OCI-LY1 (cell line): Measurements from ENCODE around the gene SETD1A.

Source experiments
- H2AFZ ChIP-seq: fragments of 200-600 bp; sonication (generic), shearing (Covaris generic); 2 replicates; pipeline ENCODE4 v1.6.0; 2014; ENCODE audit warnings: antibody characterized with exemption, mild to moderate bottlenecking, low read length
- H3F3A ChIP-seq: fragments of 200-600 bp; sonication (generic), shearing (Covaris generic); 2 replicates; pipeline ENCODE4 v1.6.0; 2014; ENCODE audit warnings: mild to moderate bottlenecking, antibody characterized with exemption, low read length, moderate library complexity; ENCODE audit not compliant: insufficient read depth
- H3K27ac ChIP-seq: fragments of 200-600 bp; sonication (generic); 2 replicates; pipeline ENCODE4 v1.5.1; 2014; ENCODE audit warnings: low read length, mixed run types, mild to moderate bottlenecking, low read depth; ENCODE audit not compliant: poor library complexity, severe bottlenecking
- H3K27me3 ChIP-seq: fragments of 200-600 bp; sonication (generic); 2 replicates; pipeline ENCODE4 v1.6.0; 2014; ENCODE audit warnings: antibody characterized with exemption, mild to moderate bottlenecking, low read length, moderate library complexity; ENCODE audit not compliant: insufficient read depth
- H3K36me3 ChIP-seq: fragments of 200-600 bp; sonication (generic); 2 replicates; pipeline ENCODE4 v1.6.1; 2014; ENCODE audit warnings: mild to moderate bottlenecking, antibody characterized with exemption, low read length, moderate library complexity, mixed read lengths; ENCODE audit not compliant: insufficient read depth
- H3K4me1 ChIP-seq: fragments of 200-600 bp; sonication (generic); 2 replicates; pipeline ENCODE4 v1.5.1; 2014; ENCODE audit warnings: mild to moderate bottlenecking, low read length, moderate library complexity; ENCODE audit not compliant: insufficient read depth, severe bottlenecking
- H3K4me2 ChIP-seq: fragments of 200-600 bp; sonication (generic), shearing (Covaris generic); 2 replicates; pipeline ENCODE4 v1.6.1; 2014; ENCODE audit warnings: low read length
- H3K4me3 ChIP-seq: fragments of 200-600 bp; sonication (generic); 2 replicates; pipeline ENCODE4 v1.5.1; 2014; ENCODE audit warnings: low read length, low read depth, mild to moderate bottlenecking, mixed read lengths; ENCODE audit not compliant: poor library complexity, severe bottlenecking
- H3K79me2 ChIP-seq: fragments of 200-600 bp; shearing (Covaris generic); 2 replicates; pipeline ENCODE4 v1.6.1; 2016; ENCODE audit warnings: mixed run types, low read length, mixed read lengths; ENCODE audit not compliant: insufficient read depth
- H3K9ac ChIP-seq: fragments of 200-600 bp; sonication (generic), shearing (Covaris generic); 2 replicates; pipeline ENCODE4 v1.6.1; 2014; ENCODE audit warnings: mild to moderate bottlenecking, low read length, mixed read lengths
- H3K9me2 ChIP-seq: fragments of 200-600 bp; sonication (generic), shearing (Covaris generic); 2 replicates; pipeline ENCODE4 v1.6.1; 2014; ENCODE audit warnings: low read depth, mild to moderate bottlenecking, low read length, mixed read lengths
- H3K9me3 ChIP-seq: fragments of 200-600 bp; shearing (Covaris generic); 2 replicates; pipeline ENCODE4 v1.6.1; 2014; ENCODE audit warnings: low read length, mixed read lengths
- H4K20me1 ChIP-seq: fragments of 200-600 bp; sonication (generic), shearing (Covaris generic); 2 replicates; pipeline ENCODE4 v1.6.0; 2016; ENCODE audit warnings: mild to moderate bottlenecking, low read length; ENCODE audit not compliant: insufficient read depth
- EZH2 ChIP-seq: fragments of 200-600 bp; sonication (generic), shearing (Covaris generic); IDR thresholded peaks from 2 replicates; pipeline ENCODE4 v1.8.0; 2017; ENCODE audit warnings: borderline replicate concordance, mixed run types, mild to moderate bottlenecking, antibody characterized with exemption, low read length, moderate library complexity, mixed read lengths
- TF ChIP-seq, protein P1 (sequence below): fragments of 200-600 bp; sonication (generic), shearing (Covaris generic); IDR thresholded peaks from 2 replicates; pipeline ENCODE4 v1.5.1; 2017; ENCODE audit warnings: mild to moderate bottlenecking, antibody characterized with exemption, low read length, moderate library complexity, mixed read lengths

SETD1A gene

DNA sequence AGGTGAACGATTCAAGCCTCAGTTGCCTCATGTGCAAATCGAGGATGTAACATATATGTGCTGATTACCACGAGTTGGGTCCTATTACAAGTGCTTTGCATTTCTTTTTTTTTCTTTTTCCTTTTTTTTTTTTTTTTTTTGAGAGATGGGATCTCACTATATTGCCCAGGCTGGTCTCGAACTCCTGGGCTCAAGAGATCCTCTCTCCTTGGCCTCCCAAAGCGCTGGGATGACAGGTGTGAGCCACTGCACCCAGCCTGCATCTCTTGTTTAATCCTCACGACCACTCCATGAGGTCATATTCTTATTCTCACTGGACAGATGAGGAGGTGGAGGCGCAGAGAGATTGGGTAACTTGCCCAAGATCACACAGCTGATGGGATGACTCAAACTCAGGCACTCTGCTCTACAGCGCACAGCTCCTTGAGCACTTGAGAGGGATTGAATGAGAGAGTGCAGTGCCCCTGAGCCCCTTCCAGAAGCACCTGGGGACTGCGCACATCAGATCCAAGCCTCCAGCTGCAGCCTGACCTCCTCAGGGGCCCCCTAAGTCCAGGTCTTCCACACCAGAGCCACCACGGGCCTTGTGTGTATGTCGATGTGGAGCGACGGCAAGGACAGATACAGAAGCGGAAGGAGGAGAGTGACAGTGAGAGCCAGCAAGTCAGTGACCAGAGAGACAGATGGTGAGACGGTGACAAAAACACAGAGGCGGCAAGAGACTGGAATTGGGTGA is 48.0 kb downstream of the SETD1A start:
- H3K9me2 ChIP-seq: no peaks in the 10 kb centered on the region
- H3K27me3 ChIP-seq: 0 out of 2 replicates have a peak, but pooled peaks cover 14% of the 10 kb centered on the region
- no peaks in the 10 kb centered on the region for H3K4me1 ChIP-seq
- no peaks in the 10 kb centered on the region for H3F3A ChIP-seq
- H3K27ac ChIP-seq: no peak overlapping the region
- TF ChIP-seq EZH2: no peak
- TF ChIP-seq, protein P1, sequence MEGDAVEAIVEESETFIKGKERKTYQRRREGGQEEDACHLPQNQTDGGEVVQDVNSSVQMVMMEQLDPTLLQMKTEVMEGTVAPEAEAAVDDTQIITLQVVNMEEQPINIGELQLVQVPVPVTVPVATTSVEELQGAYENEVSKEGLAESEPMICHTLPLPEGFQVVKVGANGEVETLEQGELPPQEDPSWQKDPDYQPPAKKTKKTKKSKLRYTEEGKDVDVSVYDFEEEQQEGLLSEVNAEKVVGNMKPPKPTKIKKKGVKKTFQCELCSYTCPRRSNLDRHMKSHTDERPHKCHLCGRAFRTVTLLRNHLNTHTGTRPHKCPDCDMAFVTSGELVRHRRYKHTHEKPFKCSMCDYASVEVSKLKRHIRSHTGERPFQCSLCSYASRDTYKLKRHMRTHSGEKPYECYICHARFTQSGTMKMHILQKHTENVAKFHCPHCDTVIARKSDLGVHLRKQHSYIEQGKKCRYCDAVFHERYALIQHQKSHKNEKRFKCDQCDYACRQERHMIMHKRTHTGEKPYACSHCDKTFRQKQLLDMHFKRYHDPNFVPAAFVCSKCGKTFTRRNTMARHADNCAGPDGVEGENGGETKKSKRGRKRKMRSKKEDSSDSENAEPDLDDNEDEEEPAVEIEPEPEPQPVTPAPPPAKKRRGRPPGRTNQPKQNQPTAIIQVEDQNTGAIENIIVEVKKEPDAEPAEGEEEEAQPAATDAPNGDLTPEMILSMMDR: no peak
- H2AFZ ChIP-seq: no peak overlapping the region
- H3K79me2 ChIP-seq: no peaks in the 10 kb centered on the region
- no peak overlapping the region for H3K4me3 ChIP-seq
- no peak overlapping the region for H3K4me2 ChIP-seq
- H4K20me1 ChIP-seq: no peaks in the 10 kb centered on the region
- no peaks in the 10 kb centered on the region for H3K36me3 ChIP-seq
- H3K9me3 ChIP-seq: no peaks in the 10 kb centered on the region
- H3K9ac ChIP-seq: no peak overlapping the region

DNA sequence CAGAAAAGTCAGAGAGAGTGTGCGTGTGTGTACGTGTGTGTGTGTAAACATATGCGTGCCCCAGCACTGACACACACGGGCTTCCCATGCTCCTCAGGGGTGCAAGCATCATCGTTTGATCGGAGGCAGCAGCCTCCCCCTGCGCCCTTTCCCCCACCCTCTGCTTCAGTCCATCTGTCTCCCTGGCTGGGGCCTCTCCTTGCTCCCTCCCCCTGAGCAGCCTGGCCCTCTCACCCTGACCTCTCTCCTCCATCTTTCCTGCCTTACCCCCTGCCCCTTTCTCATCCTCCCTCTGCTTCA is 48.5 kb downstream of the SETD1A start:
- Histone ChIP-seq H3K36me3 (no peaks in the 10 kb centered on the region), H3K79me2 (no peaks in the 10 kb centered on the region), H3K4me1 (no peaks in the 10 kb centered on the region), H3K9me2 (no peaks in the 10 kb centered on the region), H3K27ac (no peak overlapping the region), H3K27me3 (peaks cover 15% of the 10 kb centered on the region; the same call in 1 of the 2 replicates), H2AFZ (no peak overlapping the region), H3F3A (no peaks in the 10 kb centered on the region), H3K9me3 (no peaks in the 10 kb centered on the region), H3K4me2 (no peak overlapping the region), H3K4me3 (no peak overlapping the region), H3K9ac (no peak overlapping the region), H4K20me1 (no peaks in the 10 kb centered on the region)
- TF ChIP-seq, protein P1: no peak
- no peak for TF ChIP-seq EZH2

DNA sequence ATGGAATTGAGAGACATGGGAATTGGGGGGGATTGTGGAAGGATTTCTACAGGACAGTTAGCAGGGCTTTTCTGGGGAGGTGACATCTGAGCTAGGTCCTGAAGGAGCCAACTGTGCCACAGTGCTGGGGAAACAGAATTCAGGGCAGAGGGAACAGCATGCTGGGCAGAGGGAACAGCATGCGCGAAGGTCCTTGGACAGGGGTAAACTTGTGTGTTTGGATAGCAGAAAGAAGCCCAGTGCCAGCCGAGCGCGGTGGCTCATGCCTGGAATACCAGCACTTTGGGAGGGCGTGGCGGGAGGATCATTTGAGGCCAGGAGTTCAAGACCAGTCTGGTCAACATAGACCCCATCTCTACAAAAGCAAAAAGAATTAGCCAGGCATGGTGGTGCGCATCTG is 49.0 kb downstream of the SETD1A start:
- Histone ChIP-seq H3K27me3 (peaks cover 17% of the 10 kb centered on the region; the same call in 1 of the 2 replicates), H3K9ac (no peak overlapping the region), H3K27ac (no peak overlapping the region), H4K20me1 (no peaks in the 10 kb centered on the region), H2AFZ (no peak overlapping the region), H3K4me1 (no peaks in the 10 kb centered on the region), H3K9me2 (no peaks in the 10 kb centered on the region), H3K79me2 (no peaks in the 10 kb centered on the region), H3F3A (no peaks in the 10 kb centered on the region), H3K9me3 (no peaks in the 10 kb centered on the region), H3K4me3 (no peak overlapping the region), H3K36me3 (no peaks in the 10 kb centered on the region), H3K4me2 (no peak overlapping the region)
- no peak for TF ChIP-seq EZH2
- TF ChIP-seq, protein P1: no peak
